GM15510 (cell line): ENCODE measurements around the gene COL6A6.

Experiments
- POLR2A ChIP-seq: IDR thresholded peaks from 3 replicates; pipeline ENCODE4 v1.6.1; 2011; ENCODE audit warnings: borderline replicate concordance; ENCODE audit not compliant: insufficient read length; ENCODE audit errors: extremely low read depth

The COL6A6 gene

GRCh38 chr3:130516645-130517512, at the start of gene COL6A6:
COL6A6 (plus strand) TSS chr3:130517177; CDS start chr3:130560365, 43,188 bp downstream.
- TF ChIP-seq POLR2A: no peak

- no peak for TF ChIP-seq POLR2A
These were observed 48.7 kb upstream of the COL6A6 start for GRCh38 chr3:130468311-130468710.

- no peak for TF ChIP-seq POLR2A
These were observed 46.9 kb upstream of the COL6A6 start for GRCh38 chr3:130470126-130470525.

- TF ChIP-seq POLR2A: no peak
These were observed 43.6 kb upstream of the COL6A6 start for GRCh38 chr3:130473416-130473815.

- TF ChIP-seq POLR2A: no peak
These were observed 36.2 kb upstream of the COL6A6 start for GRCh38 chr3:130480736-130481135.

GRCh38 chr3:130488288-130488687, 28.7 kb upstream of the COL6A6 start:
- no peak for TF ChIP-seq POLR2A

GRCh38 chr3:130488769-130489450, 28.1 kb upstream of the COL6A6 start:
- no peak for TF ChIP-seq POLR2A

GRCh38 chr3:130490241-130490640, 26.7 kb upstream of the COL6A6 start:
- no peak for TF ChIP-seq POLR2A

GRCh38 chr3:130491431-130491830, 25.5 kb upstream of the COL6A6 start:
- TF ChIP-seq POLR2A: no peak

- no peak for TF ChIP-seq POLR2A
These were observed 12.3 kb upstream of the COL6A6 start for GRCh38 chr3:130504701-130505100.

GRCh38 chr3:130506031-130506430, 10.9 kb upstream of the COL6A6 start:
- TF ChIP-seq POLR2A: no peak

- no peak for TF ChIP-seq POLR2A
These were observed 9.2 kb upstream of the COL6A6 start for GRCh38 chr3:130507746-130508145.

- no peak for TF ChIP-seq POLR2A
These were observed 8.0 kb upstream of the COL6A6 start for GRCh38 chr3:130509008-130509407.

GRCh38 chr3:130514681-130515080, 2.3 kb upstream of the COL6A6 start:
- TF ChIP-seq POLR2A: no peak

- TF ChIP-seq POLR2A: no peak
These were observed 1.2 kb upstream of the COL6A6 start for GRCh38 chr3:130515755-130516154.

GRCh38 chr3:130517602-130518001, 625 bp downstream of the COL6A6 start:
- no peak for TF ChIP-seq POLR2A
